ENCODE measurements around the gene HIVEP3. TPM values are rescaled to one million over a fixed set of nuclear protein-coding genes. Genes with fewer than 3 reads are reported as not detected.
A peak's percentile ranks its signal among the peaks of the same experiment; 100 is the strongest.

Gene HIVEP3
- total RNA-seq, 4 donors from 2014 or later: 6.1 to 10.1 (median 7.8) TPM

- ATAC-seq (ENCODE audit: low FRiP score): peak; percentile 26
These were observed 279.3 kb downstream of the HIVEP3 start for GRCh38 chr1:41639332-41639936.

GRCh38 chr1:41638086-41639024 lies 280.4 kb downstream of the HIVEP3 start:
- ATAC-seq (ENCODE audit: low FRiP score) (no peak), DNase-seq (ENCODE audit: low spot score) (no peak)
- no peak for TF ChIP-seq CTCF (IDR thresholded peaks at IDR 0.05)

More at GRCh38 chr1:41639332-41639936, 279.3 kb downstream of the HIVEP3 start:
- no peak for TF ChIP-seq CTCF (IDR thresholded peaks at IDR 0.05)
- no peak for DNase-seq (ENCODE audit: low spot score)

- no peak for TF ChIP-seq CTCF (IDR thresholded peaks at IDR 0.05)
- no peak for ATAC-seq (ENCODE audit: low FRiP score)
- DNase-seq (ENCODE audit: low spot score): no peak
These were observed 281.4 kb downstream of the HIVEP3 start for GRCh38 chr1:41637367-41637766.

- no peak for ATAC-seq (ENCODE audit: low FRiP score)
- TF ChIP-seq CTCF (IDR thresholded peaks at IDR 0.05): no peak
These were observed 285.0 kb downstream of the HIVEP3 start for GRCh38 chr1:41633764-41634163.

GRCh38 chr1:41632781-41633575 lies 285.7 kb downstream of the HIVEP3 start:
- DNase-seq (ENCODE audit: low spot score) (no peak), ATAC-seq (ENCODE audit: low FRiP score) (no peak)
- TF ChIP-seq CTCF (IDR thresholded peaks at IDR 0.05): no peak

More at GRCh38 chr1:41633764-41634163, 285.0 kb downstream of the HIVEP3 start:
- no peak for DNase-seq (ENCODE audit: low spot score)

- no peak for ATAC-seq (ENCODE audit: low FRiP score)
- no peak for DNase-seq (ENCODE audit: low spot score)
These were observed 286.8 kb downstream of the HIVEP3 start for GRCh38 chr1:41631971-41632370.

More at GRCh38 chr1:41631971-41632370, 286.8 kb downstream of the HIVEP3 start:
- no peak for TF ChIP-seq CTCF (IDR thresholded peaks at IDR 0.05)

Data from omental fat pad (tissue), 4 donors.